K562 (cell line): Measurements from ENCODE around the gene SCLY. TPM values are rescaled to one million over a fixed set of nuclear protein-coding genes. Genes with fewer than 3 reads are reported as not detected.

Source experiments
- ATAC-seq: fragments of 200-7000 bp; cut with Tn5 transposase; 3 replicates; pipeline ENCODE4 v1.9.1; 2020; ENCODE audit warnings: moderate library complexity
- BruUV-seq: library from RNA; stranded (reverse); fragments of 400-500 nt; replicated peaks from 2 replicates; lab custom pipeline; 2021; lab: Mats Ljungman, UMichigan
- CTCF ChIA-PET: fragments of 300-600 bp; formaldehyde crosslinking; extraction: SDS; loops from one replicate; lab custom pipeline; 2021; ENCODE audit warnings: low intra/inter-chr PET ratio; lab: Yijun Ruan, JAX
- POLR2A ChIA-PET: fragments of 300-600, 350-650 bp; sonication (Branson Sonifier 250); formaldehyde crosslinking; extraction: SDS; loops from one replicate; lab custom pipeline; 2021; ENCODE audit warnings: antibody characterized with exemption, inconsistent platforms; lab: Yijun Ruan, JAX
- DNase-seq, 4 experiments: peaks; one replicate each; pipeline versions ENCODE4 v3.0.0 to v3.0.0-alpha.2; 2011 to 2018; ENCODE audit warnings: low spot score in 3 of 4, mixed read lengths in 3 of 4; ENCODE audit errors: extremely low read depth in 1 of 4
- FAIRE-seq: peaks from 2 replicates; lab custom pipeline; 2011; peaks lifted over from hg19 to GRCh38; lab: Jason Lieb, UNC
- H2AFZ ChIP-seq: 2 replicates; pipeline ENCODE4 v1.6.0; 2011; ENCODE audit warnings: low read depth, low read length, control low read depth, inconsistent platforms
- H3K27ac ChIP-seq: fragments of 200-600 bp; 3 replicates; pipeline ENCODE4 v1.8.0; 2011; ENCODE audit warnings: low read depth, mild to moderate bottlenecking, control low read depth, inconsistent platforms, low read length, moderate library complexity, mixed read lengths; ENCODE audit errors: extremely low read depth
- H3K27me3 ChIP-seq, 2 experiments: fragments of 300-600 bp in 1 of 2; 2 replicates in 1 of 2; 3 replicates in 1 of 2; pipeline versions ENCODE4 v1.6.0 to v1.8.0; 2011; ENCODE audit warnings: inconsistent platforms in 2 of 2, low read length in 2 of 2, mild to moderate bottlenecking in 1 of 2, mixed read lengths in 1 of 2, moderate library complexity in 1 of 2; ENCODE audit not compliant: control insufficient read depth in 2 of 2, insufficient read depth in 2 of 2
- H3K36me3 ChIP-seq: fragments of 300-600 bp; 3 replicates; pipeline ENCODE4 v1.8.0; 2011; ENCODE audit warnings: mild to moderate bottlenecking, low read length, inconsistent platforms; ENCODE audit not compliant: control insufficient read depth, insufficient read depth
- H3K4me1 ChIP-seq, 2 experiments: fragments of 200-600 bp in 1 of 2; replicated peaks in 1 of 2; 2 replicates in 1 of 2; 3 replicates in 1 of 2; pipeline versions ENCODE4 v1.5.1 to v1.8.0; 2011; ENCODE audit warnings: inconsistent platforms in 2 of 2, low read length in 2 of 2, mild to moderate bottlenecking in 1 of 2, mixed read lengths in 1 of 2, moderate library complexity in 1 of 2; ENCODE audit not compliant: control insufficient read depth in 2 of 2, insufficient read depth in 2 of 2
- H3K4me2 ChIP-seq: 2 replicates; pipeline ENCODE4 v1.6.1; 2011; ENCODE audit warnings: low read length, control low read depth, inconsistent platforms, mixed read lengths; ENCODE audit not compliant: insufficient read depth
- H3K4me3 ChIP-seq: fragments of 200-600 bp; sonication (generic), shearing (Covaris generic); 2 replicates; pipeline ENCODE4 v1.5.1; 2016; ENCODE audit warnings: control low read depth, inconsistent platforms
- H3K79me2 ChIP-seq: fragments of 200-600 bp; 3 replicates; pipeline ENCODE4 v1.8.0; 2011; ENCODE audit warnings: low read length, inconsistent platforms; ENCODE audit not compliant: control insufficient read depth, insufficient read depth
- H3K9ac ChIP-seq, 2 experiments: 2 replicates each; pipeline versions ENCODE4 v1.6.0 to v1.6.1; 2011; ENCODE audit warnings: low read depth in 2 of 2, low read length in 2 of 2, control low read depth in 1 of 2, inconsistent platforms in 1 of 2, mild to moderate bottlenecking in 1 of 2, mixed read lengths in 1 of 2; ENCODE audit not compliant: insufficient read depth in 1 of 2
- H3K9me1 ChIP-seq: one replicate; pipeline ENCODE4 v1.6.0; 2011; ENCODE audit warnings: inconsistent platforms, mild to moderate bottlenecking, low read length, moderate library complexity; ENCODE audit not compliant: control insufficient read depth, insufficient read depth
- H3K9me3 ChIP-seq: replicated peaks from 2 replicates; pipeline ENCODE4 v1.5.1; 2011; ENCODE audit warnings: low read depth, low read length, inconsistent platforms; ENCODE audit not compliant: control insufficient read depth, insufficient read depth
- H4K20me1 ChIP-seq: replicated peaks from 2 replicates; pipeline ENCODE4 v1.6.1; 2011; ENCODE audit warnings: low read length, inconsistent platforms, mixed read lengths; ENCODE audit not compliant: control insufficient read depth, insufficient read depth
- CHD4 ChIP-seq: fragments of 200-600 bp; sonication (generic); IDR thresholded peaks from 3 replicates; pipeline ENCODE4 v1.6.1; 2012; ENCODE audit warnings: low read depth, mild to moderate bottlenecking, mixed read lengths, low read length, inconsistent platforms; ENCODE audit not compliant: insufficient read depth, insufficient replicate concordance, poor library complexity, severe bottlenecking
- FUS ChIP-seq: fragments of 200-400 bp; formaldehyde crosslinking; optimal IDR thresholded peaks from 2 replicates; pipeline ENCODE3; 2017; ENCODE audit warnings: low read depth, low read length
- GTF2A2 ChIP-seq: IDR thresholded peaks from 2 replicates; pipeline ENCODE4 v1.6.1; 2016; ENCODE audit warnings: mild to moderate bottlenecking, missing genetic modification characterization, missing compliant biosample characterization
- OTX1 ChIP-seq: fragments of 450-650 bp; formaldehyde crosslinking; IDR thresholded peaks from 2 replicates; pipeline ENCODE4 v1.4.0; 2022; ENCODE audit warnings: mild to moderate bottlenecking
- THRAP3 ChIP-seq: fragments of 450-650 bp; IDR thresholded peaks from 2 replicates; pipeline ENCODE4 v1.6.1; 2016; ENCODE audit warnings: mild to moderate bottlenecking, inconsistent platforms, borderline replicate concordance
- TRIM28 ChIP-seq: fragments of 450-650 bp; IDR thresholded peaks from 2 replicates; pipeline ENCODE4 v1.6.1; 2017
- ZBTB8A ChIP-seq: fragments of 450-650 bp; IDR thresholded peaks from 2 replicates; pipeline ENCODE4 v1.6.1; 2018; ENCODE audit warnings: mild to moderate bottlenecking, moderate library complexity; ENCODE audit not compliant: partially characterized antibody
- ZNF551 ChIP-seq: fragments of 250-450 bp; sonication (Bioruptor Pico); IDR thresholded peaks from 2 replicates; pipeline ENCODE4 v1.5.0; 2021; ENCODE audit warnings: mild to moderate bottlenecking, moderate library complexity
- ZNF639 ChIP-seq, 2 experiments: fragments of 200-800 bp in 1 of 2; sonication (Bioruptor generic) in 1 of 2; sonication (generic) in 1 of 2; formaldehyde crosslinking in 1 of 2; IDR thresholded peaks in 1 of 2; conservative IDR thresholded peaks in 1 of 2; 2 replicates each; pipeline versions ENCODE4 v1.5.0 to v1.6.1; 2016 to 2020; ENCODE audit warnings: missing compliant biosample characterization in 1 of 2, missing genetic modification characterization in 1 of 2, missing genetic modification reagents in 1 of 2
- ZNF76 ChIP-seq: fragments of 250-450 bp; sonication (Bioruptor Pico); IDR thresholded peaks from 2 replicates; pipeline ENCODE4 v1.4.0; 2020; ENCODE audit warnings: mild to moderate bottlenecking, moderate library complexity, borderline replicate concordance
- WGBS: fragments of 100-300 bp; shearing (Covaris generic); methylation state at CpG from one replicate; pipeline ENCODE4 v1.1.6; 2016; ENCODE audit warnings: low coverage, mixed read lengths; ENCODE audit not compliant: insufficient coverage; ENCODE audit errors: missing lambda C conversion rate; 5-methylcytosine and 5-hydroxymethylcytosine counted together
- in situ Hi-C: fragments of 300-500 bp; cut with MboI; formaldehyde crosslinking; loops from 4 replicates; pipeline ENCODE4 v1.15.0; 2018; ENCODE audit warnings: inconsistent platforms, mixed read lengths
- intact Hi-C: fragments of 100-400 bp; cut with micrococcal nuclease; formaldehyde crosslinking; loops from 2 replicates; pipeline ENCODE4 v1.14.2; 2022
- polyA plus RNA-seq, 8 experiments: library from polyadenylated mRNA; depleted of rRNA in 4 of 8; stranded (reverse) in 5 of 8; unstranded in 3 of 8; fragments of >200 nt; fragmentation: Nextera tagmentation in 2 of 8; fragmentation: Illumina TruSeq in 1 of 8; extraction: Ambion mirVana in 2 of 8; extraction: Trizol in 1 of 8; gene quantifications; 2 replicates each; pipeline versions ENCODE4 v1.2.1 to v1.2.3, GENCODE V29; 2011 to 2014; ENCODE audit warnings: inconsistent platforms in 1 of 8, missing spikeins in 1 of 8
- total RNA-seq, 7 experiments: library from RNA; depleted of rRNA in 6 of 7; stranded (reverse); fragments of >200 nt in 6 of 7; fragmentation: Illumina TruSeq in 2 of 7; extraction: Trizol in 2 of 7; gene quantifications; 2 replicates each; pipeline versions ENCODE4 v1.2.1 to v1.2.3, GENCODE V29; 2011 to 2021; ENCODE audit warnings: low replicate concordance in 1 of 7
- TF ChIP-seq, protein P1 (sequence below): IDR thresholded peaks from 2 replicates; pipeline ENCODE4 v1.6.1; 2014; ENCODE audit warnings: antibody characterized with exemption

The SCLY gene
- total and polyA plus RNA-seq, 9 of the 15 experiments (the other 6 are each of a cell fraction or from before 2014, with no cell fraction given) = 2.6 to 32.2 (median 21.1) TPM

DNA sequence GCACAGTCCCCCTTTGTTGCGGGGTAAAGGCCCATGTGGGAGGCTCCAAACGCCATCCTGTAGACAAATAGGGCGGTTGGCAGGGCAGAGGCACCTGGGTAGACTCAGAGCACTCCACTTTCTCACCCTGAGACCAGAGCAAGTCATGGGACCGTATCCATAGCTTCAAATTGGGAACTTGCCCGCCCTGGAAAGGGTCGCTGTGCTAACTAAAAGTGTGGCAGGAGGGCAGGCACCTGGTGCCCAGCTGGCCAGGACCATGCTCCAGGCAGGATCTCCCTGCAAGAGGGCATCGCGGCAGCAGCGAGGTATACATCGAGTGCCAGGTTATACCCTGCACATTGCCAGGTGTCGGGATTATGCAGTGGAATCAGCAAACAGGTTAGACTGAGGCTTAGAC is 20.8 kb upstream of the SCLY start:
- FAIRE-seq = no peak
- no peaks in the 10 kb centered on the region for H4K20me1 ChIP-seq
- H3K27me3 ChIP-seq = no peaks in the 10 kb centered on the region
- 94% methylated on average over 11 of the region's 11 CpGs for WGBS
- DNase-seq = no peak
- H3K4me3 ChIP-seq = no peak overlapping the region
- POLR2A ChIA-PET = interaction anchor here (0.6 to 1.2 kb wide), 3 partner anchors 20 to 244 kb away, joined by 3 read pairs; no protein-coding TSS in a partner anchor
- no peak overlapping the region for H3K27ac ChIP-seq
- no peak overlapping the region for H3K9ac ChIP-seq
- intact Hi-C loops = no loop called here
- no peaks in the 10 kb centered on the region for H3K4me1 ChIP-seq
- no TSS peak for BruUV-seq
- H2AFZ ChIP-seq = no peak overlapping the region
- TF ChIP-seq GTF2A2 (tag) (no peak), OTX1 (no peak), CHD4 (no peak), ZBTB8A (no peak), ZNF76 (CRISPR knock-in tag) (no peak), FUS (no peak), TRIM28 (no peak), ZNF551 (CRISPR knock-in tag) (no peak), THRAP3 (no peak), ZNF639 (CRISPR knock-in tag; conservative IDR thresholded peaks at IDR 0.05 in 1 of 2, IDR thresholded peaks at IDR 0.05 in 1 of 2) (no peak)
- TF ChIP-seq, protein P1, sequence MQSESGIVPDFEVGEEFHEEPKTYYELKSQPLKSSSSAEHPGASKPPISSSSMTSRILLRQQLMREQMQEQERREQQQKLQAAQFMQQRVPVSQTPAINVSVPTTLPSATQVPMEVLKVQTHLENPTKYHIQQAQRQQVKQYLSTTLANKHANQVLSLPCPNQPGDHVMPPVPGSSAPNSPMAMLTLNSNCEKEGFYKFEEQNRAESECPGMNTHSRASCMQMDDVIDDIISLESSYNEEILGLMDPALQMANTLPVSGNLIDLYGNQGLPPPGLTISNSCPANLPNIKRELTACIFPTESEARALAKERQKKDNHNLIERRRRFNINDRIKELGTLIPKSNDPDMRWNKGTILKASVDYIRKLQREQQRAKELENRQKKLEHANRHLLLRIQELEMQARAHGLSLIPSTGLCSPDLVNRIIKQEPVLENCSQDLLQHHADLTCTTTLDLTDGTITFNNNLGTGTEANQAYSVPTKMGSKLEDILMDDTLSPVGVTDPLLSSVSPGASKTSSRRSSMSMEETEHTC = no peak
- H3K79me2 ChIP-seq = no peaks in the 10 kb centered on the region
- in situ Hi-C loops = no loop called here
- peaks cover 68% of the 10 kb centered on the region; the same call in 2 of the 3 replicates for H3K36me3 ChIP-seq
- ATAC-seq = no peak
- H3K9me3 ChIP-seq = no peaks in the 10 kb centered on the region
- CTCF ChIA-PET = no interaction called here
- no peaks in the 10 kb centered on the region for H3K9me1 ChIP-seq
- H3K4me2 ChIP-seq = no peak overlapping the region
